ENCODE measurements around the gene GAB2. TPM values are rescaled to one million over a fixed set of nuclear protein-coding genes. Genes with fewer than 3 reads are reported as not detected.
A peak's percentile ranks its signal among the peaks of the same experiment; 100 is the strongest.

The GAB2 gene
- total and polyA plus RNA-seq, 8 donors = 2.2 to 19.3 (median 8.6) TPM

DNA sequence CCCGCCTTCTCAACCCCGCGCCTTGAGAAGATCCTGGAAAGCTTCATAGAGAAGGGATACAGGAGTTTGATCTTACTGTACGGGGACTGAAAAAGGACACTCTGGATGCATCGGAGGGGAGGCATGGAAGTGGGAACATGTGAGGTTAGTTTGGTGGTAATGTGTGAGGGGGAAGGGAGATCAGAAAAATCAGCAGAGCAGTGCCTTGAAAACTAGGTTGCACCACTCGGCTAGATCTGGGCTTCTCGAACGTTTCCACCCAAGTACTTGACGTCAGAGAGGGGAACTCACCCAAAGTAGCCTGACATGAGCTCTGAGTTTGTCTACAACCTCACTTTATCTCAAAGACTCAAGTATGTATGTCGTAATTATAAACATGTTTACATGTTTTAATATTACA lies 214.4 kb downstream of the GAB2 start:
- H3K4me3 ChIP-seq = no peak overlapping the region
- peak overlapping the region in 1 of 5 donors; percentile 2 for H3K27ac ChIP-seq
- intact Hi-C loops (cut with DNase I; ENCODE audit: low total_unique reads) = no loop called here
- peak in 1 of 2 donors; percentile 52 for DNase-seq
- H3K27me3 ChIP-seq = no peaks in the 10 kb centered on the region
- peaks cover 7 to 78% (median 67%) of the 10 kb centered on the region in 4 donors for H3K36me3 ChIP-seq
- TF ChIP-seq, protein P1, sequence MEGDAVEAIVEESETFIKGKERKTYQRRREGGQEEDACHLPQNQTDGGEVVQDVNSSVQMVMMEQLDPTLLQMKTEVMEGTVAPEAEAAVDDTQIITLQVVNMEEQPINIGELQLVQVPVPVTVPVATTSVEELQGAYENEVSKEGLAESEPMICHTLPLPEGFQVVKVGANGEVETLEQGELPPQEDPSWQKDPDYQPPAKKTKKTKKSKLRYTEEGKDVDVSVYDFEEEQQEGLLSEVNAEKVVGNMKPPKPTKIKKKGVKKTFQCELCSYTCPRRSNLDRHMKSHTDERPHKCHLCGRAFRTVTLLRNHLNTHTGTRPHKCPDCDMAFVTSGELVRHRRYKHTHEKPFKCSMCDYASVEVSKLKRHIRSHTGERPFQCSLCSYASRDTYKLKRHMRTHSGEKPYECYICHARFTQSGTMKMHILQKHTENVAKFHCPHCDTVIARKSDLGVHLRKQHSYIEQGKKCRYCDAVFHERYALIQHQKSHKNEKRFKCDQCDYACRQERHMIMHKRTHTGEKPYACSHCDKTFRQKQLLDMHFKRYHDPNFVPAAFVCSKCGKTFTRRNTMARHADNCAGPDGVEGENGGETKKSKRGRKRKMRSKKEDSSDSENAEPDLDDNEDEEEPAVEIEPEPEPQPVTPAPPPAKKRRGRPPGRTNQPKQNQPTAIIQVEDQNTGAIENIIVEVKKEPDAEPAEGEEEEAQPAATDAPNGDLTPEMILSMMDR (IDR thresholded peaks at IDR 0.05) = no peak
- TF ChIP-seq POLR2AphosphoS5 (IDR thresholded peaks at IDR 0.05) = no peak
- TF ChIP-seq POLR2A (IDR thresholded peaks at IDR 0.05) = no peak
- TF ChIP-seq EP300 (IDR thresholded peaks at IDR 0.05) = no peak
- H3K9me3 ChIP-seq = no peaks in the 10 kb centered on the region
- H3K4me1 ChIP-seq = no peaks in the 10 kb centered on the region
- 70 to 90% (median 86%) methylated on average over 10 of the region's 10 CpGs for WGBS, 5 donors

DNA sequence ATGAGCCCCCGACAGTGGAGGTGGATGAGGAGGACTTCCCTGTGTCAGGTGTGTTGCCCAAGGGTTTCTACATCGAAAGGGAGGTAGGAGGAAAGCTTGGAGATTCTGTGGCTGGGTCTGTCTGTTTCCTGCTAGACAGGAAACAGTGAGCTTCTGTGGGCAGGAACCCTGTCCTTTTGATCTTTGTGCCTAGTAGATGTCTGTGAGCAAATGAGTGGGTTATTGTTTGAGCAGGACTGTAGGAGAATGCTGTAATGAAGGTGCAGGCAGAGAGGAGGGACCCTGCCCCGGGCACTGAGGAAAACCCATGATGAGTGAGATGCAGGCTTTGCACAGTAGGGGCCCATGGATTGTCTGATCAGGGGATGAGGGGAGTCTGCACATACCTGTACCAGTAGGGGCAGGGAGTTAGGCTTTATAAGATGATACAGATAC lies 214.9 kb downstream of the GAB2 start:
- Histone ChIP-seq H3K9me3 (no peaks in the 10 kb centered on the region), H3K27ac (peak overlapping the region in 1 of 5 donors; percentile 2), H3K36me3 (peaks cover 7 to 78% (median 69%) of the 10 kb centered on the region in 4 donors), H3K27me3 (no peaks in the 10 kb centered on the region), H3K4me3 (no peak overlapping the region), H3K4me1 (no peaks in the 10 kb centered on the region)
- TF ChIP-seq POLR2A (IDR thresholded peaks at IDR 0.05) = no peak
- TF ChIP-seq EP300 (IDR thresholded peaks at IDR 0.05) = no peak
- TF ChIP-seq, protein P1 (IDR thresholded peaks at IDR 0.05) = no peak
- TF ChIP-seq POLR2AphosphoS5 (IDR thresholded peaks at IDR 0.05) = no peak
- intact Hi-C loops (cut with DNase I; ENCODE audit: low total_unique reads) = no loop called here
- 58 to 79% (median 72%) methylated on average over 3 of the region's 3 CpGs for WGBS, 5 donors
- DNase-seq = peak in 1 of 2 donors; percentile 52

DNA sequence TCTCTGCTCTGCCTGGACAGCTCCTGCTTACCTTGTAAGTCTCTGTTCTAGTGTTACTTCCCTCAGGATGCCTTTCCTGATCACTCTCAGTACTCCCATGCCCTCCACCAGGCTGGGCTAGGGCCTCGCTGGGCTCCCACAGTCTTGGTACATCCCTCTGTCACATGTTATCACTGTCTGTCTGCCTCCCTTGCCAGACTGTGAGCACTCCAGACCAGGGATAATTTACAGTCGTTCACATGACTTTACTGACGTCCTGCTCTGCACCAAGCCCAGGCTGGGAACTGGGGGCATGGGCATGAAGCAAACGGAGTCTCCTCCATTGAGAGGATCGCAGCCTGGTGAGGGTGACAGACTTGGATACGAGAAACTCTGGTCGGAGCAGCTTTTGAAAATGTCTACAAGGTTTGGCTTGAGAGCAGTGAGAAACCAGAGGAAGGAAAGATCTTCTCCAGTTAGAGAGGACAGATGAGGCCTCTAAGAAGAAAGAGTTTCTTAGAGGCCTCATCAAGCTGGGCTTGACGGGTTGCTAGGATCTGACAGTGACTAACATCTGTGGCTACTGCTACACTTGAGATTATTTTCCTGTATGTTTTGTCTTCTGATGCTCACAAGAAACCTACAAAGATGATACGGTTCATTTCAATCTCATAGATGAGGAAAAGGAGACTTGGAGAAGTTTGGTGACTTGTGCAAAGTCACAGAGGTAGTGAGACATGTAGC lies 216.4 kb downstream of the GAB2 start:
- intact Hi-C loops (cut with DNase I; ENCODE audit: low total_unique reads) = no loop called here
- no peak overlapping the region for H3K4me3 ChIP-seq
- no peaks in the 10 kb centered on the region for H3K27me3 ChIP-seq
- H3K4me1 ChIP-seq = peaks cover 0 to 4% (median 0%) of the 10 kb centered on the region in 4 donors
- peaks cover 7 to 76% (median 65%) of the 10 kb centered on the region in 4 donors for H3K36me3 ChIP-seq
- no peaks in the 10 kb centered on the region for H3K9me3 ChIP-seq
- 86 to 90% (median 88%) methylated on average over 9 of the region's 9 CpGs for WGBS, 5 donors
- TF ChIP-seq POLR2A (IDR thresholded peaks at IDR 0.05) (no peak), EP300 (IDR thresholded peaks at IDR 0.05) (no peak), POLR2AphosphoS5 (IDR thresholded peaks at IDR 0.05) (no peak)
- TF ChIP-seq, protein P1 (IDR thresholded peaks at IDR 0.05) = no peak
- DNase-seq = no peak
- H3K27ac ChIP-seq = no peak overlapping the region

DNA sequence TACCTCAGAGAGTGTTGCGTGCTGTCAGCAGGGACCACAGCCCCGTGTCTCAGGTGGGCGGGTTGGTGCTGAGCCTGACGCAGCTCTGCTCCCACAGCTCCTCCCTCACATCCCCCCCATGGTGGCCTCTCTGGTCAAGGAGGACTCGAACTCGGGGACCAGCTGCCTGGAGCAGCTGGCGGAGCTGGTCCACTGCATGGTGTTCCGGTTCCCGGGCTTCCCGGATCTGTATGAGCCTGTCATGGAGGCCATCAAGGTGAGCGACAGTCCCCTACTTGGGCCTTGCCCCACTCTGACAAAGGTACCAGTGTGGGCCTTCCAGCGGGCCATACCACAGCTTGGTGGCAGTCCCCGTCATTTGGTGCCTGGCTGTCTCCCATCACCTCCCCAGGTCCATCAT lies 217.1 kb downstream of the GAB2 start:
- intact Hi-C loops (cut with DNase I; ENCODE audit: low total_unique reads) = no loop called here

More for the DNA sequence above, 217.1 kb downstream of the GAB2 start:
- no peak overlapping the region for H3K4me3 ChIP-seq
- H3K4me1 ChIP-seq = peaks cover 0 to 4% (median 0%) of the 10 kb centered on the region in 4 donors
- no peaks in the 10 kb centered on the region for H3K27me3 ChIP-seq
- DNase-seq = no peak
- H3K36me3 ChIP-seq = peaks cover 7 to 69% (median 58%) of the 10 kb centered on the region in 4 donors
- TF ChIP-seq POLR2A (IDR thresholded peaks at IDR 0.05) (no peak), EP300 (IDR thresholded peaks at IDR 0.05) (no peak), POLR2AphosphoS5 (IDR thresholded peaks at IDR 0.05) (no peak)
- TF ChIP-seq, protein P1 (IDR thresholded peaks at IDR 0.05) = no peak
- 90 to 100% (median 96%) methylated on average over 3 to 13 of the region's 13 CpGs for WGBS, 5 donors
- no peaks in the 10 kb centered on the region for H3K9me3 ChIP-seq
- H3K27ac ChIP-seq = no peak overlapping the region

Data from stomach (tissue), 9 donors.